Measurements from ENCODE around the gene F9. TPM values are rescaled to one million over a fixed set of nuclear protein-coding genes. Genes with fewer than 3 reads are reported as not detected.
A peak's percentile ranks its signal among the peaks of the same experiment; 100 is the strongest.

Gene F9
- total RNA-seq, 1 donor from 2014 or later: not detected

GRCh38 chrX:139554991-139555675, 24.6 kb downstream of the F9 start:
- Mint-ChIP-seq H3K27ac (no peak overlapping the region), H3K27me3 (peaks cover 3% of the 10 kb centered on the region), H3K4me3 (no peak overlapping the region), H3K36me3 (ENCODE audit: low read depth) (no peaks in the 10 kb centered on the region), H3K9me3 (no peaks in the 10 kb centered on the region), H3K4me1 (no peaks in the 10 kb centered on the region)
- intact Hi-C loops (cut with micrococcal nuclease): no loop called here
- no peak for DNase-seq

DNA sequence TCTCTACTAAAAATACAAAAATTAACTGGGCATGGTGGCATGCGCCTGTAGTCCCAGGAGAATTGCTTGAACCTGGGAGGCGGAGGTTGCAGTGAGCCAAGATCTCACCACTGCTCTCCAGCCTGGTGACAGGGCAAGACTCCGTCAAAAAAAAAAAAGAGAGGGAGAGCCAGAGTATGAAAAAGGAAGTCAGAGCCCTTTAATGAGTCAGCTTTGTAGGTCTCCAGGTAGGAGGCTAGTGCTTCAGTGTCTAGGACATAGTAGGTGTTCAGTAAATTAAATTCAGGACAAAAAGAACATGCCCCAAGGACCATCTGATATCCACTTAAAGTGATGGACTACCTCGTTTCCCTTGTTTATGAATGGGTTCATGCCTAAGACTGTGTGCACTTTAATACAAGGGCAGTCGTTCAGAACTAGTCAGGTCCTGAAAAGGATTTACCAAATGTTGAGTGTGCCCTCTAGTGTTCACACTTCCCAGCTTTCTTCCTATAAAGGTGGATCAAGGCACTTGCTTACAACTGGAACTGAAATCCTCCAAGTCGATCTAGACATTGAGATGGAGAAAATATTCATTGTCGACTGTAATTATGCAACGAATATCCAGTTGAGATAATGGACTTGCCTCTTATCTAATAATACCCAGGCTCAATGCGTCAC, 29.0 kb downstream of the F9 start:
- Mint-ChIP-seq H3K4me1 (no peaks in the 10 kb centered on the region), H3K36me3 (ENCODE audit: low read depth) (no peaks in the 10 kb centered on the region), H3K4me3 (no peak overlapping the region), H3K27ac (no peak overlapping the region), H3K9me3 (no peaks in the 10 kb centered on the region), H3K27me3 (no peaks in the 10 kb centered on the region)
- intact Hi-C loops (cut with micrococcal nuclease): no loop called here
- peak; percentile 58 for DNase-seq

- no peak overlapping the region for H3K27ac Mint-ChIP-seq
- H3K4me1 Mint-ChIP-seq: no peaks in the 10 kb centered on the region
These were observed 29.7 kb downstream of the F9 start for GRCh38 chrX:139560221-139560620.

DNA sequence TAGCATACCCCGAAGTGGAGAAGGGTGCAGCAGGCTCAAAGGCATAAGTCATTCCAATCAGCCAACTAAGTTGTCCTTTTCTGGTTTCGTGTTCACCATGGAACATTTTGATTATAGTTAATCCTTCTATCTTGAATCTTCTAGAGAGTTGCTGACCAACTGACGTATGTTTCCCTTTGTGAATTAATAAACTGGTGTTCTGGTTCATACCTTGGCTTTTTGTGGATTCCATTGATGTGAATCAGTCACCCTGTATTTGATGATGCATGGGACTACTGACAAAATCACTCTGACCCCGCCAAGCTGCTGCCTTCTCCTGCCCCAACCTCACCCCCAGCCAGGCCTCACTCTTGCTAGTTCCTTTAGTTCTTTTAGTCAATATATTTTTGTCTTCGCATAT, 32.7 kb downstream of the F9 start:
- no peak overlapping the region for H3K27ac Mint-ChIP-seq
- no peak for DNase-seq
- H3K27me3 Mint-ChIP-seq: no peaks in the 10 kb centered on the region
- H3K9me3 Mint-ChIP-seq: no peaks in the 10 kb centered on the region
- no peaks in the 10 kb centered on the region for H3K4me1 Mint-ChIP-seq
- no peak overlapping the region for H3K4me3 Mint-ChIP-seq
- no peaks in the 10 kb centered on the region for H3K36me3 Mint-ChIP-seq (ENCODE audit: low read depth)
- intact Hi-C loops (cut with micrococcal nuclease): no loop called here

More at GRCh38 chrX:139560221-139560620, 29.7 kb downstream of the F9 start:
- no peak for DNase-seq
- no peak overlapping the region for H3K4me3 Mint-ChIP-seq
- no peaks in the 10 kb centered on the region for H3K9me3 Mint-ChIP-seq
- H3K36me3 Mint-ChIP-seq (ENCODE audit: low read depth): no peaks in the 10 kb centered on the region
- intact Hi-C loops (cut with micrococcal nuclease): no loop called here
- H3K27me3 Mint-ChIP-seq: no peaks in the 10 kb centered on the region

GRCh38 chrX:139566981-139567380, 36.4 kb downstream of the F9 start:
- no peaks in the 10 kb centered on the region for H3K27me3 Mint-ChIP-seq
- no peaks in the 10 kb centered on the region for H3K9me3 Mint-ChIP-seq
- H3K4me1 Mint-ChIP-seq: no peaks in the 10 kb centered on the region
- no peak overlapping the region for H3K4me3 Mint-ChIP-seq
- H3K27ac Mint-ChIP-seq: no peak overlapping the region
- intact Hi-C loops (cut with micrococcal nuclease): no loop called here
- no peak for DNase-seq
- no peaks in the 10 kb centered on the region for H3K36me3 Mint-ChIP-seq (ENCODE audit: low read depth)

DNA sequence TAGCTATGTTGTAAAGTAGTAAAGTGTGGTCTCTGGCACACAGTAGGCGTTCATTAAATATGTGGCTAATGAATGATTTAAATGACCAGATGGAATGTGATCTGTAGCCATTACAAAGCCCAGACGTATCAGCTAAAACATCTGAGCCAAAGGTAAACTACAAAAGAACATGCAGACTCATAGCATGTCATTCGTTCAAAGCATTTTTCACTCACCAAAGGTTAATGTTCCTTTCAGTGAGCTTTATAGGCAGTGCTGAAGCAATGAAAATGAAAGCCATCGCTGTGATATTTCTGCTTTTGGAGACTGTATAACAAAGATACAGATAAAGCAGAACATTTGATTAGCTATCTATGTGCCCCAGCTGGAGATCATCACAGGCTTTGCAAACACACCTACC, 50.5 kb downstream of the F9 start:
- intact Hi-C loops (cut with micrococcal nuclease): no loop called here
- Mint-ChIP-seq H3K27me3 (no peaks in the 10 kb centered on the region), H3K4me1 (no peaks in the 10 kb centered on the region), H3K36me3 (ENCODE audit: low read depth) (no peaks in the 10 kb centered on the region), H3K27ac (no peak overlapping the region), H3K4me3 (no peak overlapping the region), H3K9me3 (no peaks in the 10 kb centered on the region)
- DNase-seq: no peak

DNA sequence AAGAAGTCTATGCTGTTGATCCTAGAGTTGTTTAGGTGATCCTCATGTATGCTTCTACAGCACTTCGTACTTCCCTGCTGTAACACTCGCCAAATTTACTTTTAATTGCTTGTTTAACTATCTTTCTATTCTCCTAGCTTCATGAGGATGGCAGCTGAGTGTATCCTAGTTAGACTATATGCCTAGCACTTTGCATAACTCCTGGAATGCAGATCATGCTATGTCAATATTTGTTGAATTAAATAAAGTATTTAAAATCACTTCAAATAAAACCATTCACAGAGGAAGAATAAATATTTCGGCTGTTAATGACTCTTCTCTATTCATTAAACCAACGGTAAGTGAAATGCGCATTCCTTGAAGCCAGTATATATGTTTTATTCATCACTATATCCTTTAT, 55.1 kb downstream of the F9 start:
- Mint-ChIP-seq H3K4me1 (no peaks in the 10 kb centered on the region), H3K36me3 (ENCODE audit: low read depth) (no peaks in the 10 kb centered on the region), H3K4me3 (no peak overlapping the region), H3K27me3 (no peaks in the 10 kb centered on the region), H3K27ac (no peak overlapping the region), H3K9me3 (no peaks in the 10 kb centered on the region)
- intact Hi-C loops (cut with micrococcal nuclease): no loop called here
- no peak for DNase-seq

DNA sequence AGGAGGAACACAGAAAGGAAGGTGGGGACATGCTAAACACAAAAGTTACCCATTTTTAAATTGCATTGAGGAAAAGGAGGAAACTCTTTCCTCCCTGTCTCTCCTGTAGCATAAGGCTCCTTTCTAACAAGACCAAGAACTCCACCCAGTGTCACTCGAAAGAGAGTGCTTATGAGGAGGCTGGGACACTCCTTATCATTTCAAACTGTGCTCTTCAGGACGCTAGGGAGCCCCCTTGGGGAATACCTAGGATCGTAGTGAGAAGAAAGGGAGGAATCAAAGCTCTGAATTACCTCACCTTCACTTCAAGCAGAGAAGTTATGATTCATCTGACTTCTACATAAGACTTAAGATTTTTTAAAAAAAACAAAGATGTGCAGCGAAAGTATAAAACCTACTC, 65.5 kb downstream of the F9 start:
- no peak for DNase-seq
- H3K4me3 Mint-ChIP-seq: no peak overlapping the region
- no peaks in the 10 kb centered on the region for H3K4me1 Mint-ChIP-seq
- no peak overlapping the region for H3K27ac Mint-ChIP-seq
- no peaks in the 10 kb centered on the region for H3K9me3 Mint-ChIP-seq
- intact Hi-C loops (cut with micrococcal nuclease): no loop called here
- H3K27me3 Mint-ChIP-seq: no peaks in the 10 kb centered on the region
- no peaks in the 10 kb centered on the region for H3K36me3 Mint-ChIP-seq (ENCODE audit: low read depth)

- Mint-ChIP-seq H3K27ac (no peak overlapping the region), H3K4me1 (no peaks in the 10 kb centered on the region), H3K4me3 (no peak overlapping the region), H3K9me3 (no peaks in the 10 kb centered on the region), H3K27me3 (no peaks in the 10 kb centered on the region), H3K36me3 (ENCODE audit: low read depth) (no peaks in the 10 kb centered on the region)
- intact Hi-C loops (cut with micrococcal nuclease): no loop called here
- no peak for DNase-seq
These were observed 69.6 kb downstream of the F9 start for GRCh38 chrX:139600105-139600504.

Other genes starting within 250 kb of the F9 start
- 0.40 and 0.43 TPM in 2 replicates for gene MCF2, start 177.4 kb downstream of the F9 start, total RNA-seq

Measured in activated CD4-positive, alpha-beta T cell treated with anti-CD3 and anti-CD28 coated beads, Interleukin-2, amount 10 ng/mL, durations not matched to agents 24 days and 14 days (primary cell).